ENCODE results near the gene SPDYE5.

Gene SPDYE5

GRCh38 chr7:75536940-75537538 is 44.9 kb downstream of the SPDYE5 start:
- no peak for DNase-seq (ENCODE audit: low read depth)

- no peak for DNase-seq (ENCODE audit: low read depth)
Measured at GRCh38 chr7:75537731-75538130, 45.6 kb downstream of the SPDYE5 start.

- no peak for DNase-seq (ENCODE audit: low read depth)
Measured at GRCh38 chr7:75546237-75547015, 54.3 kb downstream of the SPDYE5 start.
